Measurements from ENCODE around the gene MYMX.

DNA sequence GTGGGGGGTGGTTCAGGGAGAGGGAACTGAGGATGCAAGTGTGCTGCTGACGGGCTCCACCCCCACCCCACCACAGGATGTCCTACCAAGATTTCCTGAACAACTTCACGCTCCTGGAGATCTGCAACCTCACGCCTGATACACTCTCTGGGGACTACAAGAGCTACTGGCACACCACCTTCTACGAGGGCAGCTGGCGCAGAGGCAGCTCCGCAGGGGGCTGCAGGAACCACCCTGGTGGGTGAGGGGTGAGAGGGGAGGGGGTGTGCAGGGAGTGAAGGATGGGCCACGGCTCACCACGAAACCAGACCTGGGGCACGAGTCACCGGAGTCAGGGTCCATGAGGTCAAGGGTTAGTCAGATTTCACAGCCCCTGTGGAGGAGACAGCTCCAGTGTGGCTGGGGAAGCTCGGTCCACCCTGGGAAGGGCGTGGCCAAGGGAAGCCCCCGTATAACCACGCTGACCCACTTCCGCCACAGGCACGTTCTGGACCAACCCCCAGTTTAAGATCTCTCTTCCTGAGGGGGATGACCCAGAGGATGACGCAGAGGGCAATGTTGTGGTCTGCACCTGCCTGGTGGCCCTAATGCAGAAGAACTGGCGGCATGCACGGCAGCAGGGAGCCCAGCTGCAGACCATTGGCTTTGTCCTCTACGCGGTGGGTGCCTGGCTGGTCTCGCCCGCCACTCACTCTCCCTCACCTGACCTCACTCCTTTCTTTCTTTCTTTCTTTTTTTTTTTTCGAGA lies 39.8 kb upstream of the MYMX start:
- TF ChIP-seq POLR2A (IDR thresholded peaks at IDR 0.05) = no peak
- TF ChIP-seq, protein P1, sequence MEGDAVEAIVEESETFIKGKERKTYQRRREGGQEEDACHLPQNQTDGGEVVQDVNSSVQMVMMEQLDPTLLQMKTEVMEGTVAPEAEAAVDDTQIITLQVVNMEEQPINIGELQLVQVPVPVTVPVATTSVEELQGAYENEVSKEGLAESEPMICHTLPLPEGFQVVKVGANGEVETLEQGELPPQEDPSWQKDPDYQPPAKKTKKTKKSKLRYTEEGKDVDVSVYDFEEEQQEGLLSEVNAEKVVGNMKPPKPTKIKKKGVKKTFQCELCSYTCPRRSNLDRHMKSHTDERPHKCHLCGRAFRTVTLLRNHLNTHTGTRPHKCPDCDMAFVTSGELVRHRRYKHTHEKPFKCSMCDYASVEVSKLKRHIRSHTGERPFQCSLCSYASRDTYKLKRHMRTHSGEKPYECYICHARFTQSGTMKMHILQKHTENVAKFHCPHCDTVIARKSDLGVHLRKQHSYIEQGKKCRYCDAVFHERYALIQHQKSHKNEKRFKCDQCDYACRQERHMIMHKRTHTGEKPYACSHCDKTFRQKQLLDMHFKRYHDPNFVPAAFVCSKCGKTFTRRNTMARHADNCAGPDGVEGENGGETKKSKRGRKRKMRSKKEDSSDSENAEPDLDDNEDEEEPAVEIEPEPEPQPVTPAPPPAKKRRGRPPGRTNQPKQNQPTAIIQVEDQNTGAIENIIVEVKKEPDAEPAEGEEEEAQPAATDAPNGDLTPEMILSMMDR (IDR thresholded peaks at IDR 0.05) = no peak

Measured in right lobe of liver (tissue), 4 donors.